A549 treated with CpdA at 1 μM for 4 hours (cell line): ENCODE results near the gene LMNTD1. TPM values are rescaled to one million over a fixed set of nuclear protein-coding genes. Genes with fewer than 3 reads are reported as not detected.

Source experiments
- total RNA-seq: library from RNA; stranded (reverse); fragments of 200-300 nt; extraction: Qiagen RNA extraction; gene quantifications from 5 replicates; pipeline ENCODE4 v1.2.3, GENCODE V29; 2022; ENCODE audit warnings: low read depth

The LMNTD1 gene, protein sequence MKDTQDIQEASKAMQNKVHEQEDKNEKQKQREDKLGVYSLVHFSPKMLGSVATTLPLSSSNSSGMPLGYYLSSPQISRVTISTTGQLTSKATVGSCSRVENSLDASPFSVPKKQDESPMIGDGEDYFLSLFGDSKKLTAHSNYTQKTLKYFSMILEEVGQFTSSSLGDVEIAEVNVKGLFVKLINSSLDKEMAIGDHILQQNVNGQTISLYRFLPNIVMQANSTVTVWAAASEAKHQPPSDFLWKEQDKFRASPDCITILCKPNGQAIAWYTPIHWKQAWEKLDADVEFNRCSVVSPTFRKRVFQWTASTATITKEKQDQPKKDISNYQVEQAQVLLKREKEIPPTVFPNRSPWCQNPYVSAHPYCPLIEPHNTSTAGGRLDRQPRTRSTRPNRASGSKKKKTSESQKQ
- not detected in 5 replicates for total RNA-seq

DNA sequence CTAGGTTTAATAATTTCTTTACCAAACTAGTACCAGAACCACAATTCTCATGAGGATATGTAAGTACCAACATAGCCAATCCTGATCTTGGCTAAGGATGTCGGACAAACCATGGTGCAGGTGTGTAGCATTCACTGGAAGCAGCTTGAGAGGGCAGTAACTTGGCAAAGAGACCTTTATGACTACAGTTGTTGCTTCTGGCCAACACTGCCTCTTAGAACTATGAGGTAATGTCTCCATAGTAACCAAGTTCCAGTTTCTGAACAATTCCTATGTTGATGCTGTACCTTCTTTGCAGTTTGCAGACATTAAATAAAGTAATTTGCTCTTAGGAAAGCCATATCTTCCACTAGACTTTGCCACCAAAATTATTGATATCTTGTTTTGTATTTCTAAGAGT is at the start of gene LMNTD1:
LMNTD1 (minus strand) TSS at position 186 of the 400 bp plus-strand sequence. CDS start 324 bp downstream, outside the sequence.

